COLO668 (cell line): Measurements from ENCODE around the gene MARCHF10.

Experiments used
- DNase-seq: peaks from one replicate; lab custom pipeline; 2025; ENCODE audit not compliant: unreplicated experiment; lab: John Stamatoyannopoulos, UW

MARCHF10 gene

GRCh38 chr17:62718429-62718828 lies 89.7 kb downstream of the MARCHF10 start:
- DNase-seq: no peak

- DNase-seq: no peak
Observed at GRCh38 chr17:62717889-62718288, 90.2 kb downstream of the MARCHF10 start.

GRCh38 chr17:62717589-62717855 lies 90.6 kb downstream of the MARCHF10 start:
- DNase-seq: no peak

GRCh38 chr17:62716834-62717588 lies 91.1 kb downstream of the MARCHF10 start:
- no peak for DNase-seq

- DNase-seq: no peak
Observed at GRCh38 chr17:62715882-62716390, 92.2 kb downstream of the MARCHF10 start.

- DNase-seq: no peak
Observed at GRCh38 chr17:62714016-62714777, 93.9 kb downstream of the MARCHF10 start.

GRCh38 chr17:62713086-62713881 lies 94.8 kb downstream of the MARCHF10 start:
- DNase-seq: no peak

- no peak for DNase-seq
Observed at GRCh38 chr17:62712171-62712581, 95.9 kb downstream of the MARCHF10 start.

- no peak for DNase-seq
Observed at GRCh38 chr17:62708587-62708986, 99.5 kb downstream of the MARCHF10 start.

GRCh38 chr17:62707425-62707739 lies 100.7 kb downstream of the MARCHF10 start:
- no peak for DNase-seq

GRCh38 chr17:62706598-62707424 lies 101.3 kb downstream of the MARCHF10 start:
- no peak for DNase-seq

GRCh38 chr17:62705778-62706597 lies 102.1 kb downstream of the MARCHF10 start:
- no peak for DNase-seq

- DNase-seq: no peak
Observed at GRCh38 chr17:62705156-62705777, 102.8 kb downstream of the MARCHF10 start.

- peak; percentile 13 for DNase-seq
Observed at GRCh38 chr17:62704381-62704971, 103.6 kb downstream of the MARCHF10 start.

- DNase-seq: peak; percentile 70
Observed at GRCh38 chr17:62703776-62704380, 104.2 kb downstream of the MARCHF10 start.

GRCh38 chr17:62703261-62703775 lies 104.8 kb downstream of the MARCHF10 start:
- DNase-seq: peak; percentile 17

GRCh38 chr17:62702746-62703260 lies 105.3 kb downstream of the MARCHF10 start:
- DNase-seq: no peak

GRCh38 chr17:62701706-62702085 lies 106.4 kb downstream of the MARCHF10 start:
- DNase-seq: no peak
